HG03135 (cell line): ENCODE data around the gene PDLIM3.
A peak's percentile ranks its signal among the peaks of the same experiment; 100 is the strongest.

Experiments used
- ATAC-seq: cut with Tn5 transposase; IDR thresholded peaks from one replicate; pipeline ENCODE4 v1.9.1; 2021; ENCODE audit warnings: mild to moderate bottlenecking, moderate library complexity; ENCODE audit not compliant: unreplicated experiment

Gene PDLIM3

DNA sequence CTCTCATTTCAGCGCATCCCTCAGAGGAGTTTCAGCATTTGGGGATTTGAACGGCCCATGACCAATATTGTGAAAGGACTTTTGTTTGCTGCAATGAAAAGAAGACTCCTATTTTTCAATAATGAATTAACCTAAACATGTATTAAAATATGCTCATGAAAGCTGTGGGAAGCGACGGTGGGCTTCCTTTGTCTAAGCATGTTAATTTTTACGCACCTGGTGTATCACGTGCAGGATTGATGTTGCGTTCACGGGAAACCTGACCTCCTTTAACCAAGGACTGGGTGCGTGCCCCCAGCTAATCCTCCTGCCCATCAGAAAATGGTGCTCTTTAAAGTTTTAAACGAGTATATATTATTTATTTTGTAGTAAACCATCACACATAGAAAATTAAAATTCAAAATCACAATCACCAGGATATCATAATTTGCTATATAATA lies 63.2 kb downstream of the PDLIM3 start:
- ATAC-seq, result no peak

DNA sequence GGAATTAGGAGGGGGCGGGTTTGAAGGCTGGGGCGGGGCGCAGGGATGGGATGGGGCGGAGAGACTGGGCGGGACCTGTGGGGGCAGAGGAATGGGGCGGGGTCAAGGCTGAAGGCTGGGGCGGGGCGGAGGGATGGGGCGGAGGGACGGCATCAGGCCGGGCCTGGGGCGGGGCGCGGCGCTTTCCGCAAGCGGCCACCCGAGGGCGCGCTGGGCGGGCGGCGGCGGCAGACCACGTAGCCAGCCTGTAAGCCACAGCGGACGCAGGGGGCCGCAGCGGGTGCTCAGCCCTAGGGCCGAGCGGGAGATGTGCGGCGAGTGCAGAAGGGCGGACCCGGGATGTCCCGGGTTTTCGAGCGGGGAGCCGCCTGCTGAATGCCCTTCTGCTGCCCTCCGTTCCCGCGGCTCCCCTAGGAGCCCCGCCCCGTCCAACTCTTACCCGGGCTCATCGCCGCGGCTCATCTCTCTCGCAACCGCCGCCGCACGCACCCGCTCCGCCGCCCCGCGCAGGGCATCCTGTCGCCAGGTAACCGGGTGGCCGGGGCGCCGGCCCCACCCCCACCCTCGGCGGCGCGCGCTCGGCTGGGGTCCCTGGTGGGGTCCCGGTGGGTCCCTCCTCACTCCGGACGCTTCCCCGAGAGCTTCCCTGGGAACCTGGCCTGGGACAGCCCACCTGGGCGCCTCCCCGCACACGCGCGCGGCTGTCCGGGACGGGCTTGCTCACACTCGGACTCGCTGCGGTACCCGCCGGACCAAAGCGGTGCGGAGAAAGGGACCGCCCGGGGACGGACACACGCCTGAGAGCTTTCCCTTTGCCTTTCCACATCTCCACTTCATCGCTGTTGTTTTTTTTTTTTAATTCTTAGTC lies 63.8 kb downstream of the PDLIM3 start, which contains the start of gene CCDC110:
TSS of gene CCDC110 (minus strand) at position 499 of the 868 bp plus-strand sequence. CDS start at position 449, 50 bp downstream.
- ATAC-seq, result peak; percentile 89

DNA sequence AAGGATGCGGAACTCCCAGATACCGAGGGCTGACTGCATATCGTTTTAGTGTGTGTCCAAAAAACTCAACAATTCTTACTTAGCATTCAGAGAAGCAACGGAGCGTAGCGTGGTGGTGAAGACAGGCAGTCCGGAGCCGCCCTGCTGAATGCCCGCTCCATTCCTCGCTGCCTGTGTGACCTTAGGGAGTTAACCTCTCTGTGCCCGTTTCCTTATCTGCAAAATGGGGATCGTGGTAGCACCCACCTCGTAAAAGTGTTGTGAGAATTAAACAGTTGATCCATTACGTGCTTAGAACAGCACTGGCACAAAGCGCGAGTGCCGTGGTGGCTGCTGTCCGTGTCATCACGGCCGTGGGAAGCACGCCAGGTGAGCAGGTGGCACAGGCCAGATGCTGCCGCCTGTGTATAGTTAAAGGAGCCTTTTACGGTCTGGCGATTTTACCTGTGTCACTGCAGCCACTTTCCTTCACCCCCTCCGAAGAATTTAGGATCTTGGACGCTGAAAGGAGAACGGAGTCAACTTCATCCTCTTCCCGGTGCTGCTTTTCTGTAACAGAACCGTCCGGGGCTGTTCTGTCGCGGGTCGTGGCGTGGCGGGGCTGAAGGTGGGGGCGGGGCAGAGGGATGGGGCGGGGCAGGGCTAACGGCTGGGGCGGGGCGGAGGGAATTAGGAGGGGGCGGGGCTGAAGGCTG lies 64.7 kb downstream of the PDLIM3 start:
- ATAC-seq, result peak; percentile 7

DNA sequence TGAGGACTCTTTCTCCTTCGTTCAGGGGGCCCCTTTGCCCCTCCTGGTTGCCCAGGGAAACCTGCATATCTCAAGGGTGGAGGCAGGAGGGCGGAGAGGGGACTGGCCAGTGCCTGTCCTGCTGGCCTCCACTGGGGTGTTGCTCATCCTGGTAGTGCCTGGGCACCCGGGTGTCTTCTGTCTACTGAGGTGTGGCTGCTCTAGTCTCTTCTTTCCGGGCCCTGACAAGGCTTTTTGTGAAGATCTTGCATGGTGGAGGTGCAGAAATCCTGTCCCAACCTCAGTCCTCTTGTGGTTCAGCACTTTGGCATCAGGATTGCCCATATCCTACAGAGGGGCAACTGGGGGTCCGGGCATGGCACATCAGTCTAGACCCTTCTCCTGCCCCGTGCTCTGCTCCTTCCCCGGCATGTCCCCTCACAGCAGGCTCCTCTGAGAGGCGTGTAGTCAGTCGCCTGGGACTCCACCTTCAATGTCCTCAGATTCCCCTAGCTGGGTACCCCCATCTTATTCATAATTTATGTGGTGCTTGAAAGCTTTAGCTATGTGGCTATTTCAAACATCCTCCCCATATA lies 65.6 kb downstream of the PDLIM3 start:
- ATAC-seq, result no peak

DNA sequence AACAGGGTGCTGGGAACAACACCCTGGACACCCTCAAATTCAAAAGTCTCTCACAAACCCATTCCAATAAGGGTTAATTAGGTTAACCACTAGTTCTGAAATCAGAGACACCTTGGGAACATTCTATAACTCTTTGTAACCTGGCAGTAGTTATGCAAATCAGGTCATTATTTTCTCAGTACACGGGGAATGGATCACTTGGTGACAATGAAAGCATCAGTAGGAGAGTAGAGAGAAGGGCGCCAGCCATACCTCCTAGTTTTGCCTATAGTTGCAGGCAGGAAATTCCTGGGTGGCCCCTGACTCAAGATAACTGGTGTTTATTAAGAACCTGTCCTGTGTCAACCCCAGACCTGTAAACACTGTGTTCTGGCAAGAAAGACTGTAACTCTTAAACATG lies 66.3 kb downstream of the PDLIM3 start:
- ATAC-seq, result no peak

DNA sequence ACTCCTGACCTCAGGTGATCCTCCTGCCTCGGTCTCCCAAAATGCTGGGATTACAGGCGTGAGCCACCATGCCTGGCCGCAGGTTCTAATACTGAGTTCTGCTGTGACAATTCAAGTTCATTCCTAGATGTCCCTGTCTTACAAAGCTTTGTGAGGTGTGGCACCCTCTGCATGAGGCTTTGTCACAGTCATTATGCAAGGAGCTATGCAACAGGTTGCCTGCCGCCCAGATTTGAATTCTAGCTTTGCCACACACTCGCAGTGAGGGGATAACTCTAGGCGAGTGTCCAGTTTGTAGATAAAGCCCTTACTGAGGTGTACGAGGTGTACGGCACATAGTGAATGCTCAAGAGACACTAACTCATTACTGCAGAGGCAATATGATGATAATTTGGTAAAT lies 67.3 kb downstream of the PDLIM3 start:
- no peak for ATAC-seq

DNA sequence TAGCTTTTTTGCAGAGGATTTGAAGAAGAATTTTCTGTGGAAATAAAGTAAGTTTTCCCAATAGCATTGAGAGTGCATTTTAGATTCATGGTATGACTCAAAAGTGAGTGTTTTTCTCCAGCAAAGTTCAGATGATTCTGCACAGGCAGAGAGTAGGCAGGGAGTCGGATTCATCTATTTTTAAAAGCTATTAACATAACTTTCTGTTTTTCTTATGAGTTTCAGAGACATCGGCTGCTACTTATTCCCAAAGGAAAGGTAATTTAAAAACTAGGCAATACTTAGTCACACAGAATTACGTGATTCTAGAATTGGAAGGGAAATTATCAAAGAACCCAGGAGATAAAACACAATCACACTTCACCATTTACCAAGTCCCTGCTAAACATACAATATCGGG lies 68.2 kb downstream of the PDLIM3 start:
- no peak for ATAC-seq

DNA sequence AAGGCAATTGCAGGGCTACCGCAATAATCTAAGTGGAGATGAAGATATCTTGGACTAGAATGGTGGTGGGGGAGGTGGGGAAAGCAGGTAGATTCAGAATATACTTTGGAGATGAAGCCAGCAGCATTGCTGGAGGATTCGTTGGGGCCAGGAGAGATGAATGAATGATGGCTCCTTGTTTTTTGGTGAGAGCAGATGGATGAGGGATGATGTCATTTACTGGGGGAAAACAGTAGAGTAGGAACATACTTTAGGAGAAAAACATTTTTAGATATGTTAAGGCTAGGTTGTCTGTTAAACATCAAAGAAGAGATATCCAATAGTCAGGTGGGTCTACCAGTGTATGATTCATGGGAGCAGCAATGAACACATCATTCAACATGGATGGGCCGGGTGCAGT lies 69.6 kb downstream of the PDLIM3 start:
- no peak for ATAC-seq

DNA sequence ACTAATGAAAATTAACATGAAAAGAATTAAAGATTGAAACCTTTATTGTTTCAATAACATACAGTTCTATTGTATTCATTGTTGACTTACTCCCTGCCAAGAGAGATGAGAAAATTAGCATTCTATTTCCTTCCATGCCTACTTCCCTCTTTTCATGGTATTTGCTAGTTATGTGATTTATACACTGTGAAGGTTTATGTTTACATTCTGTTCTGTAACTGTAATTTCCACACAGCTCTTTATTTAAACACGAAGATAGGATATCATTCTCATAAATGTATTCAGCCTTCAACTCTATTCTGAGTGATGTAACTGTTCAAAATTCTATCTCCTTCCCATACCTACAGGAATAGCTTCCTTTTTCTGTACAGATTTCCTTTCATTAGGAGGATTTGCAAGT lies 70.4 kb downstream of the PDLIM3 start:
- ATAC-seq, result no peak

DNA sequence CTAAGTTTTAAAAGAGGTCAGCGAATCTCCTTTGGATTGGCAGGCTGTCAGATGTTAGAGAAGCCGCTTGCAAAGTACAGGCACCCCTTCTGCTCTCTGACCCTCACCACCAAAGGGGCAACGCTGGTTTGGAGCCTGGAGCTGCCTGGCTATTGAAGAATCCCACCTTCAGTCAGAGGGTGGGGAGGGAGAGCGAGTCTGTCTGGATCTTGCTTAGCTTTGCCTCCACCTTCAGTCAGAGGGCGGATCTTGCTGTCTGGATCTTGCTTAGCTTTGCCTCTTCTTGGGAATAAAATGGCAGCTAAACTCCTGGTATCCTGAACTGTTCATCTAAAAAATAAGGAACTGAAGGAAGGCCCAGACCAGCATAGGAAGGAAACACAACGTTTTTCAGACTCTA lies 71.1 kb downstream of the PDLIM3 start:
- ATAC-seq, result no peak

DNA sequence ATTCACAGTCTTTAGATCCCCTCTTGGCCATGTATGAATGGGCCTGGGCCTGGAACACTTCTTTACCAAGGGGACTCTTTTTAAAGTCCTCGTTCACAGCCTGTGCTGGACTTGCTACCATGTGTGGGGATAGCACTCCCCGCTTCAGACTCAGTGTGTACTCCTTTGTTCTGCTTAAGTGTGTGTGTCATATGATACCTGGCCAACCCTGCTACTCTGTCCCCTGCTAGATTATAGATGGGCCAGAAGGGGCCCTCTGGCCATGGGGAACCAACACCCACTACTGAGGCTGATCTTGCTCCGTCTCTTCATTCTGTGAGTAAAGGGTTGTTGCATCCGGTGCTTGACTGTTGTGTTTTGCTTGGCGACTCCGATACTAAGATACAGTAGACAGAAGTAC lies 71.8 kb downstream of the PDLIM3 start:
- ATAC-seq, result no peak

DNA sequence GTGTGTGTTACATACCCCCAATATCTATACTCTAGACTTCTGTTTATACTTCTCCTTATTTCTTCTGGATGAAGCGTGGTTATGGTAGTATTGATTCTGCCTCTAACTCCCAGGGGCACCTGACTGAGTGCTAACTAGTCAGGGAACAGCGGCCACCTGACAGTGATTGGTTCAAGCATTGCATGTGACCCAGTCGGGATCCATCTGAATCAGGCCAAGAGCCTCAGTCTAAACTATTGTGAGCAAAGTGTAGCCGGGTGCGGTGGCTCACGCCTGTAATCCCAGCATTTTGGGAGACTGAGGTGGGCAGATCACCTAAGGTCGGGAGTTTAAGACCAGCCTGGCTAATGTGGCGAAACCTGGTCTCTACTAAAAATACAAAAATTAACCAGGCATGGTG lies 73.7 kb downstream of the PDLIM3 start:
- no peak for ATAC-seq

DNA sequence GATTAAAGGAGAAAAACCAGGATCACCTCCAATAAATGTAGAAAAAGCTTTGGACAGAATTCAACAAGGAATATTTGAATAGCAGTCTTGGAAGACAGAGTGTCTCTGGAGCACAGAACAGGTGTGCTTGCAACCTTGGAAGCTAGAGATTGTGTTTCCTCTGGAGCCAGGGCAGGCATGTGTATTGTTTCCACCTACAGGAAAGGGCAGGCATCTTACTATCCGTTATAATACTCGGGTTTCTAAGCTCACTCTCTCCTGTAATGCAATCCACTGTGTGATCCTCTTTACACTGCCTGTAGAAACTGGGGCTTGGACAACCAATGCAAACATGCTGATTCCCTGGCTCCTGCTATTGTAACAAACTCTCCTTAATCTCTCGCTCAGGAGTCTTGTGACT lies 78.2 kb downstream of the PDLIM3 start:
- ATAC-seq, result no peak

DNA sequence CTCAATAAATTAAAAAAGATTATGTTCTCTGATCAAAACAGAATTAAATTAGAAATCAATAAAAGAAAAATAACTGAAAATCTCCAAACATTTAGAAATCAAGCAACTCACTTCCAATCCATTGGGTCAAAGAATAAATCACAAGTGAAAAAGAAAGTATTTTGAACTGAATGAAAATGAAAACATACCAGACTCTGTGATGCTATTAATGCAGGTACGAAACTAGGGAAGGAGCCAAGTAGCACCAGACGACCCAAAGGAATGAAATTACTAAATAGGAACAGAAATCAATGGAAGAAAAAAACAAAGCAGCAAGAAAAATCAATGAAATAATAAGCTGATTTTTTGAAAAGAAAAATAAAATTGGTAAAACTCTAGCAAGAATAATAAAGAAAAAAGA lies 79.2 kb downstream of the PDLIM3 start:
- ATAC-seq, result no peak
